Left ventricle myocardium inferior (tissue), 1 donor: ENCODE data around the gene KATNBL1. TPM values are rescaled to one million over a fixed set of nuclear protein-coding genes. Genes with fewer than 3 reads are reported as not detected.

ENCODE experiments used
- DNase-seq: peaks from one replicate; pipeline ENCODE4 v3.0.0-alpha.2; 2020
- H3K27ac ChIP-seq: fragments of 200-600 bp; replicated peaks from 2 replicates; pipeline ENCODE4 v1.8.0; 2021
- H3K27me3 ChIP-seq: fragments of 200-600 bp; 2 replicates; pipeline ENCODE4 v1.8.0; 2021; ENCODE audit warnings: low read depth
- H3K36me3 ChIP-seq: fragments of 200-600 bp; 2 replicates; pipeline ENCODE4 v1.8.0; 2021
- H3K4me1 ChIP-seq: fragments of 200-600 bp; 2 replicates; pipeline ENCODE4 v1.8.0; 2021
- H3K4me3 ChIP-seq: fragments of 200-600 bp; 2 replicates; pipeline ENCODE4 v1.8.0; 2021; ENCODE audit warnings: mild to moderate bottlenecking, moderate library complexity
- H3K9me3 ChIP-seq: fragments of 200-600 bp; replicated peaks from 2 replicates; pipeline ENCODE4 v1.8.0; 2021
- CTCF ChIP-seq: fragments of 200-600 bp; IDR thresholded peaks from 2 replicates; pipeline ENCODE4 v1.8.0; 2021; ENCODE audit warnings: antibody characterized with exemption, mild to moderate bottlenecking, borderline replicate concordance
- intact Hi-C: fragments of 100-400 bp; cut with micrococcal nuclease; formaldehyde crosslinking; loops from one replicate; pipeline ENCODE4 v1.11.0; 2022
- total RNA-seq: library from RNA; stranded (reverse); fragmentation: NEBNext Ultra II Directional; extraction: Animal tissue kit (Norgen Biotek cat#: 25700); gene quantifications from one replicate; pipeline ENCODE4 v1.2.1, GENCODE V29; 2021
- donor health status: DM: no; HTN: yes; CAD: no; lungs with severe emphysema.

KATNBL1 gene
- total RNA-seq, 1 donor from 2014 or later = 14.9 TPM

- Histone ChIP-seq H3K36me3 (peaks cover 4% of the 10 kb centered on the region), H3K9me3 (no peaks in the 10 kb centered on the region), H3K4me3 (peak within 1 kb of the TSS; percentile 72), H3K27ac (peak within 1 kb of the TSS; percentile 91), H3K27me3 (no peaks in the 10 kb centered on the region), H3K4me1 (peaks cover 37% of the 10 kb centered on the region)
- intact Hi-C loops = loop anchor here (10.0 kb wide), 1 partner anchor 123 kb away; the partner anchor contains the start of gene EMC4
- TF ChIP-seq CTCF = no peak
- DNase-seq = peak; percentile 99
Measured at GRCh38 chr15:34101366-34102174, 108.3 kb downstream of the KATNBL1 start, which contains the start of the genes EMC7 and PGBD4. Gene EMC7, minus strand, starts transcription at chr15:34101862. Its CDS starts 23 bp downstream, at chr15:34101839. Gene PGBD4, plus strand, starts transcription at chr15:34102083. Its CDS starts 449 bp downstream, at chr15:34102532.

- TF ChIP-seq CTCF = no peak
- intact Hi-C loops = loop anchor here (10.0 kb wide), 1 partner anchor 125 kb away; the partner anchor contains the start of gene EMC4
- Histone ChIP-seq H3K9me3 (no peaks in the 10 kb centered on the region), H3K27ac (no peak overlapping the region), H3K4me3 (peak overlapping the region; percentile 72), H3K27me3 (no peaks in the 10 kb centered on the region), H3K36me3 (peaks cover 11% of the 10 kb centered on the region), H3K4me1 (peaks cover 37% of the 10 kb centered on the region)
- DNase-seq = no peak
Measured at GRCh38 chr15:34099914-34100313, 110.0 kb downstream of the KATNBL1 start.

Other genes with a start within 250 kb of the KATNBL1 start
- not detected for gene CHRM5, start 241.6 kb downstream of the KATNBL1 start, total RNA-seq
- 25.3 TPM for gene AVEN, start 170.9 kb downstream of the KATNBL1 start, total RNA-seq
- 56.5 TPM for gene EMC7, start 108.2 kb downstream of the KATNBL1 start, total RNA-seq
- gene PGBD4, start 108.0 kb downstream of the KATNBL1 start, total RNA-seq = 2.0 TPM
- 86.6 TPM for gene EMC4, start 14.9 kb upstream of the KATNBL1 start, total RNA-seq
- gene SLC12A6, start 127.7 kb upstream of the KATNBL1 start, total RNA-seq = 25.7 TPM
- gene NOP10, start 133.0 kb upstream of the KATNBL1 start, total RNA-seq = 140 TPM
- not detected for gene NUTM1, start 133.2 kb upstream of the KATNBL1 start, total RNA-seq
- gene LPCAT4, start 157.1 kb upstream of the KATNBL1 start, total RNA-seq = 80.6 TPM
- 18.8 TPM for gene GOLGA8A, start 227.7 kb upstream of the KATNBL1 start, total RNA-seq